Measurements from ENCODE around the gene C1R.
A peak's percentile ranks its signal among the peaks of the same experiment; 100 is the strongest.
"Not testable (repeated sequence)": the region's sequence is repeated elsewhere in the genome, so short reads cannot be mapped to it uniquely, and the experiment has no call there.

C1R gene

GRCh38 chr12:7118881-7119280, 26.6 kb upstream of the C1R start:
- DNase-seq = no peak

DNA sequence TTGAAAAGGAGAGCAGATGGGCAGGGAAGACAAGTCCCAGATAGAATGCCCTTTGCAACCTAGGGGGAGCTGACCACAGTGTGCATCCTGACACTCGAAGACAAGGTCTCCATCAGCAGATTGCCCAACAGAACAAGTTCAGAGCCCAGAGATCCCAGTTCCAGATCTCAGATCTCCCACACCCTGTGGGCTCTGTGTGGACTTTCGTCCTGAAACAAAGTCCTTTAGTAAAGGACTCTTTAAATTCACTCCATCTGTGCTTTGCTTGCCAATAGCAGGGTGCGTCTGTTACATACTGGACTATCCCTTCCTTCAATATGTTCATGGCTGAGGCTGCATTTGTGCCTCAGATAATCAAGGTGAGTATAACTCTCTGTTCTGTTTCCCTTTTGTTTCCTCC, 25.4 kb upstream of the C1R start:
- no peak for DNase-seq

DNA sequence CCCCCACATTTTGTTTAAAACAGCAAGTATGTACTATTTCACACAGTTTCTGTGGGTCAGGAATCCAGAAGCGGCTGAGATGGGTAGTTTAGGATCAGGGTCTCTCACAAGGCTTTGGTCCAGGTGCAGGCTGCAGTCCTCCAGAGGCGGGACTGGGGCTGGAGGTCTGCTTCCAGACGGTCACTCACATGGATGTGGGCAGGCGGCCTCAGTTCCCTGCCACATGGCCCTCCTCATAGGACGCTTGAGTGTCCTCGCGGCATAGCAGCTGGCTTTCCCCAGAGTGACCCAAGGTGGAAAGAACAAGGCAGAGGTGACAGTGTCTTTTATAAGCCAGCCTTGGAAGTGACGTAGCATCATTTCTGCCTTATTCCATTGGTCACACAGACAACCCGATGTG, 24.7 kb upstream of the C1R start:
- no peak for DNase-seq

DNA sequence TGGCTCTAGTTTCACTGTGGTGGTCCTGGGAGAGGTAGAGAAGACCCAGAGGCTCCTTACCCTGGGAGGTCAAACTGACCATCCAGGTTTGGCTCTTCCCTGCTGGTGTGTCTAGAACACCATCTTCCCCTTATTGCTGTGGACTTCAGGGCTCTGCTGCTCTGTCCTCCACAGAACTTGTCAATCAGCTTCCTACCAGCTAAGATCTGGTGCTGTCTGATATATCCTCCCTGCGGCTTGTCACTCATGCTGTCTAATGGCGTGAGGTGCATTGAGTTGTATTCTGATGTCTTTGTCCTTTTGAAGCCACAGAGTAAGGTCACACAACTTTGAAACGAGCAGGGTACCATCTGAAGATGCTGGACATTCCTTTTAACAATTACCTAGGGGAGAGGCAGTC, 24.0 kb upstream of the C1R start:
- DNase-seq = no peak

DNA sequence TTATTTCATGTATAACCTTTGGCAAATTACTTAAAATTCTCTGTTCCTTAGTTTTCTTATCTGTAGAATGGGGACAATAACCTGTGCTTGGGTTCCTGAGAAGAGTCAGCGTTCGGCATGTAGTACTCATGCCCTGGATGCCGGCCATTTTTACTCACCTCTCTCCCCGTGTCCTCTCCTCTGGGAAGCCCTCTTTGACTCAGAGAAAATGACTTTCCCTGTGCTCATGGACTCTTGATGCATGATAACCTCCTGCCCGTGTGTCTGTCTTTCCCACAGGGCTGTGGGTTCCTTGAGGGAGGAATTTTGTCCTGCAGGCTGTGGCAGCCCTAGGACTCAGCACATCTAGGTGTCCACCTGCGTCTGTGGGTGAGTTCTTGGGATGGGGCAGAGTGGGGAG, 22.6 kb upstream of the C1R start:
- DNase-seq = no peak

DNA sequence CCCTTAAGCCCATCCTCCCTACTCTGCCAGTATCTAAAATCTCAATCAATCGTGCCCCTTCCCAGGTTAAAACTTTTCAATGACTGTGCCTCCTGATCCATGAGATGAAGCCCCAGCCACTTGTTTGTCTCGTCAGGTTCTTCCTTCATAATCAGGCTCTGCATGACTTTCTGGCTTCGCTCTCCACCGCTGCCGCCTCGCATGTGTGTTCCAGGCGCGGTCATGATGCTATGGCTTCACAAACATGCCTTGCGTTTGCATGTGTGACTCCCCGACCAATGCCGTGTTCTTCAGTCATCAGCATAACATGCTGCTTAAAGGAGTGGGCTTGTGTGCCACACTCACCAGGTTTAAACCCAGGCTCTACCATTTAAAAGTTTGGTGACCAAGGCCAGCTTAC, 21.8 kb upstream of the C1R start:
- DNase-seq = no peak

DNA sequence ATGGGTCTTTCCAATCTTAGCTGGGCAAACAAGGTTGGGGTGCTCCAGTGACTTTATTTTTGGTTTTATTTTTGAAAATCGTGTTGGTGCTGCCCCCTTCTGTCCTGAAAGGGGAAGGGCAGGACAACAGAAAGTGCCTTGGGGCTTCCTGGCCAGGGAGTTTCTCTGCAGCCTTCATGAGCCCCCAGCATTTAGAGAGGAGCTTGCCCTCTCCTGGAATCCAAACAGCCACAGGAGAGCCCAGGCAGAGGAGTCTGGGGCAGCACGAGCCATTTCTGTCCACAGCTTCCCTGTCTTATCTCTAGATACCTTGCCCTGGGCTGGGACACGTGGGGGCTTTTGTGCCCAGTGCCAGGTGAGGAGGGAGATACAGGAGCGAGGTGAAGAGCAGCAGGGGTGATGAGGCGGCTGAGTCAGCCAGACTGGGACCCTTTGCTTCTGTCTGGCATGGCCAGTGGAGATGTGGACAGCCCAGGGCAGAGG, 21.2 kb upstream of the C1R start:
- no peak for DNase-seq

DNA sequence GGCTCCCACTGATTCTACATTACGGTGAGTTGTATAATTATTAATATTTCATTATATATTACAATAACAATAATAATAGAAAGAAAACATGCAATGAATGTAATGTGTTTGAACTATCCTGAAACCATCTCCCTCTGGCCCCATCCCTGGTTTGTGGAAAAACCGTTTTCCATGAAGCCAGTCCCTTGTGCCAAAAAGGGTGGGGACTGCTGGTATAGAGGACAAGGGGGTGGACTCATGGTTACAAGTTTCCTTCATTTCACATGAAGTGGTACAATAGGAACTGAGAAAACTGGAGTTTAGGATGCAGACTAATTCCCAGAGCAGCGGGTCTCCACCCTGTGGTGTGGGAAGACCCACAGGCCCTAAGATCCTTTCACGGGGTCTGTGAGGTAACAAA, 19.8 kb upstream of the C1R start:
- DNase-seq = no peak

DNA sequence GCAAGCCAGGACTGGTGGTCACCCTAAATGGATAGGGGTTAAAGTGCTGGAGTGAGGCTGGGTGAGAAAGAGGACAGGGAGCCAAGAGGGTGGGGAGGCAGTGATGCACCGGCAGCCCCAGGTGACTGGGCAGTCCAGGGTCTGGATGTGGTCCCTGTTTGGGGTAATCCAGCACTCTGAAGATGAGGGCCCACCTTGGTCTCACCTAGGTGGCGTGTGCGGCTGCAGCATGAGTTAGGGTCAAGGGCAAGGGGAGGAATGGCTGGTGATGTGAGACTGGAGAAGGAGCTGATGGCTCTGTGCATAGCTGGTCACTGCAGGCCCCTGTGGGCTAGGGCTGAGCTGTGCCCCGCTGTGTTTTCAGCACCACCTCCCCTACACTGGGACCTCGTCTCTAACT, 18.4 kb upstream of the C1R start:
- DNase-seq = no peak

- DNase-seq = no peak
Observed at GRCh38 chr12:7109572-7109920, 17.3 kb upstream of the C1R start.

DNA sequence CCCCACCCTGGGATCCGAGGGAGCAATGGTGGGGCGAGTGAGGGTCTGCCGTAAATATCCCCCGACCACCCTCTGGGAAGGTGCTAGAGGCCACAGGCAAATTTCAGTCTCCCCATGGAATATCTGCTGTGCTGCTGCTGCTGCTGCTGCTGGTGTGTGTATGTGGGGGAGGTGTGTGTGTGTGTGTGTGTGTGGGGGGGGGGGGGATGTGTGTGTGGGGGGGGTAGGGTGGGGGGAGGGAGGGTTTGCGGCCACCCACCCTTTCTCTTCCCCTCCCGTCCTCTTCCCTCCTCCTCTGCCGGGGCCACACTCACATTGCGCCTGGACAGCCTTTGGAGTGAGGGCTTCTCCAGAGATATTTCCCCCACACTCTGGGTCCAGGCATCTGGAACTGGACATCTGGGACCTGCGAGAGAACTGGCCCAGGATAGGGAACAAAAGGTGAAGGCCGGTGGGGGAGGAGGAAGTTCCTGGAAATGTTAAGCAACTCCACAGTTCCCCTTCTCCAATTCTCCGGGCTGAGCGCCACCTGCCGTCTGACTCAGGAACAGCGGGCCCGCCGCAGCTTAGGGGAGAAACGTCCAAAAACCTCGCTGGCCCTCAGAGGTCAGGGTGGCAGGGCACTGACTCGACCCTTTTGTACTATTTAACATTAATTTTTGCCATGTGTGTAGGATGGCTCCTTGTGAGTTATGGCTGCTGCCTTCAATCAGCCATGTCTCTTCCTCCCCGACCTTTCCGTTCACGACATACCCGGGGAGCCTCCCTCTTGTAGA, 16.7 kb upstream of the C1R start, which contains the start of gene C1RL:
C1RL (minus strand) TSS at position 419 of the 776 bp plus-strand sequence; CDS start at position 385, 34 bp downstream.
- peak; percentile 26 for DNase-seq

DNA sequence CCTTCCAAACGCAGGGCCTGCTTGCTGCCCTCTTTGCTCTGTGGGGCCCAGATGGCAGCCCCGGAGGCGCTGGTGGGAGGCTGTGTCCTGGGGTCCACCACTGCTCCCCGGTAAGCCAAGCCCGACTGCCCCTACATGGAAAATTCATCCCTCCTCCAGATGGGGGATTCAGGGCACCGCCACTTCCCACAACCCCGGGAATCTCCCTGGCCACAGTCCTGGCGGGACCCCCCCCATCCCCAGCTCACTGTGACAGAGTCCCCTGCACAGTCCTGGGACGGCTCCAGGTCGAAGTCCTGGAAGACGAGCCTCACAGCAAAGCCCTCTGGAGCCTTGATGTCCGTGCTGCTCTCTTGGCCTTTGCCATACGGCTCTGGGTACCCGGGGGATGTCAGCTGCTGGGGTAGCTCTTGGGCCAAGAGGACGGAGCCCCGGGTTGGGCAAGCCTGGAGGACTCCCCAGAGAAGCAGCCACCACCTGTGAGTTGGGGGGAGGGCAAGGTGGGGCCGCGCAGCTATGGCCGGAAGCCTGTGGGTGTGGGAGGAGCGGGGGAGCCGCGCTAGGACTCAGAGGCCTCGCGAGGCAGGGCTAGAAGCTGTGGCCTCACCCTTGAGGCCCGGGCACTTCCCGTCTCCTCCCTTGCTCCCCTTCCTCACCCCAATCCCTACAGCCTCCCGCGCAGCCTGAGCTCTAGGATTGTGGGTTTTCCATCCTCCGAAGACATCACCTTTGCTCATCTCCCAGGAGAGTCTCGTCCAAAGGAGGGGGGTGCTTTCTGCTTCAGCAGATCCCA, 16.0 kb upstream of the C1R start:
- no peak for DNase-seq

DNA sequence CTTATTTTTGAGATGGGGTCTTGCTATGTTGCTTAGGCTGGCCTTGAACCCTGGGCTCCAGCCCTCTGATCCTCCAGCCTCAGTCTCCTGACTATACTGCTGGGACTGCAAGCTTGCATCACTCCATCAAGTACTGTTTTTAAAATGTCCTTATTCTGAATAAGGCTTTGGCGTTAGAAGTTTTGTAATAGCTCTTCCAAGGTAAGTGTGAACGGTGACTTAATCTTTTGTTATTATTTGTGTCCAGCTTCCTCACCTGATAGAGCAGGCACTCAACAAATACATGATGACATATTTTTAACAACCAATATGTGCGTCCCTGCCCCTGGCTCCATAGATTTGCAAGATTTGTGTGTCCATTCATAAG, 15.4 kb upstream of the C1R start:
- no peak for DNase-seq

- DNase-seq = not testable (repeated sequence)
Observed at GRCh38 chr12:7107181-7107580, 14.9 kb upstream of the C1R start.

DNA sequence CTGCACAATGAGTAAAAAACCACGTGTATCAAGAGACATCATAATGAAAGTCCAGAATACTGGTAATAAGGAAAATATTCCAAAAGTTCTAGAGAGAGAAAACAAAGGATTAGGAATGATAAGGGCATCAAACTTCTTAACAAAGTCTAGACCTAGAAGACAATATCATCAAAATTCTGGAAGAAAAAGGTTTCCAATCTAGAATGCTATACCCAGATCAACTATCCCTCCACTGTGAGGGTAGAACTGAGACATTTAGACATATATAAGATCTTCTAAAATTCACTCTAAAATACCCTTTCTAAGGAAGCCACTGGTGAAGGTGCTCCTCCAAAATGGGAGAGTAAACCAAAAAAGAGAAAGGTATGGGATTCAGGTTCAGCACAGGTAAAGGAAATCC, 13.8 kb upstream of the C1R start:
- no peak for DNase-seq

DNA sequence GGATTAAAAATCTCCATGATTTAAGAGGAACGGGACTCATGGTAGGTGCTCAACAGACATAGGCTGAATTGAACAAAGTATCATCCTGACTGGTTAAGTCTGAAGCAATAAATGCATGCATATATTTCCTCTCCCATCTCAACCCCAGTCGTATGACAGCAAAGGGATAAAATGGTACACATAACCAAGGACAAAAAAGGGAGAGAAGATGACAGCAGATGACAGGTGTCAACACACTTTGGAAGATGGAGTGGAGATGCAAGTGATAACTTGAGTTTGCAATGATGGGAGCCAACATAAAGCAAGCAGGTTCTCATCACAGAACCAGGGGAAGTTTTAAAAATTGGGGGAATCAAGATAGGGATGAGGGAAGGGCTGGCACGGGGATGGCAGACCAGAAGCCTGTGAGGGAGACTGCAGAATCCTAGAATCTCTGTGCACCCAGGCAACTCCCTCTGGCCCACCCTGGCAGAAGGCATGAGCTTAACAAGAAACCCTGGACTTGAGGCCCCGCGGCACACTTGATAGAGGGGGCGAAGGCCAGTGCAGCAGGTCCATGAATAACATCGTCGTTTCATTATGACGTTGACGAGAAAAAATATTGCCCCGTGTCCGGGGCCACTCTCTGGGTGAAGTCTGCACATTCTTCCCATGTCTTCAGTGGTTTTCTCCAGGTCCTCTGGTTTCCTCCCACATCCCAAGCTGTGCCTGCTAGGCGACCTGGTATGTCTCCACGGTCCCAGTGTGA, 11.8 kb upstream of the C1R start:
- DNase-seq = no peak

DNA sequence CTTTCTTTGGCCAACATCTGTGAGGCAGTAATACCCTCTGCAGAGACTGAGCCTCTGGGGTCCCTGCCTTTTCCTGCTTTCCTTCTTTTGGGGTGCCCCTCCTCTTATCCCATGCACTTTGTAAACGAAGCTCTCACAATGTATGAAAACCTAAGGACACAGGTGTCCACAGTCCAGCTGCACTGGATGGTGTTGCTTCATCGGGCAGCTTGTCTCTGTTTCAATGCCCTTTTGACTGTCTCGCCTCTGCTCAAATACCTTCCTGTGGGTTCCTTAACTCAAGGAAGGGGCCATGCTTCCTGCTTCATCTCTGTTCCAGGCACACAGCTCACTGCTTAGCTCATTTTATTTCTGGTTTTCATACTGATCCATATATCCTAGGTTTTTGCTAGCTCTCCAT, 10.3 kb upstream of the C1R start:
- no peak for DNase-seq

- DNase-seq = no peak
Observed at GRCh38 chr12:7101694-7102131, 9.5 kb upstream of the C1R start.

- DNase-seq = no peak
Observed at GRCh38 chr12:7101047-7101693, 8.9 kb upstream of the C1R start.

DNA sequence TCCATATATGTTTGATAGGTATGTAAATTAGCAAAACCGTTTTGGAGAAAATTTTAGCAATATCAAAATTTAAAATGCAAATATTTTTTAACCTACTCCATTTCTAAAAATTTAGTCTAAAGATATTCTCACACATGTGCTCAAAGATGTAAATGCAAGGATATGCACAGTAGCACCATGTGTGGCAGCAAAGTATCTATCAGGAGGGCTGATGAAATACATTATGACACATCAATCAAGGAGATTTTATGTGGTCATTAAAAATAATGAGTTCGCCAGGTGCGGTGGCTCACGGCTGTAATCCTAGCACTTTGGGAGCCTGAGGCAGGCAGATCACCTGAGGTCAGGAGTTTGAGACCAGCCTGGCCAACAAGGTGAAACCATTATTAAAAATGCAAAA, 8.0 kb upstream of the C1R start:
- no peak for DNase-seq

GRCh38 chr12:7099290-7099996, 7.2 kb upstream of the C1R start:
- DNase-seq = no peak

DNA sequence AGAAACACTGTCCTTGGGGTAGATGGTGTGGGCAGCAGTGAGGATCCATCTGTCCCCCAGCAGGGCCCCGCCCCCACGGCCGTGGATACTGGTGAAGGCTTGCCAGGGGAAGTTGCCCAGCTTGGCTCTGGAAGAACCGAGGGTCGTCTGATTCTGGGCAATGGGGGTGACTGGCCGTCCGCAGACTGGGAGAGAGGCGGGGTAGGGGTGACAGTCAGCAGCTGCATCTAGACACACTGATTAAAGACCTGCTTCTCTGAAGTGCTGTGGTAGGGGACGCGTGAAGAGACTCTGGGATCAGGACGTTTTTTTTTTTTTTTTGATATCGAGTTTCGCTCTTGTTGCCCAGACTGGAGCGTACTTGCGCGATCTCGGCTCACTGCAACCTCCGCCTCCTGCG, 4.7 kb upstream of the C1R start:
- DNase-seq = no peak
